ENCODE measurements around the gene SF3B4. TPM values are rescaled to one million over a fixed set of nuclear protein-coding genes. Genes with fewer than 3 reads are reported as not detected.

The SF3B4 gene
- total RNA-seq, 1 donor from 2014 or later: 54.2 TPM

DNA sequence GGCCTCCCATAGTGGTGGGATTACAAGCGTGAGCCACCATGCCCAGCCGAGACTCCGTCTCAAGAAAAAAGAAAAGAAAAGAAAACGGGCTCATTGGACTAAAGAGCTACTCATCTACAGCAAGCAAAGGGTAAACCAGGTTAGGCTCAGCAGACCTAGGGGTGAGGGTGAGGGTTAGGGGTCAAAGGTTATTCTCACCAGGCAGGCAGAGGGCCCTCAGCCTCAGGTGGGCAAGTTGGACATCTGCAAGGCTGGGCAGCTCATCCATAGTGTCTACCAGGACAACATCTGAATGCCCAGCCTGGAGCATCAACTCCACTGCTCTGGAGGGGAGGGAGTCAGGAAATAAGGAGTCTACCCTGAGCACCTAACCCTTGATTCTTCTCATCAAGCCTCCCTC, 5.6 kb upstream of the SF3B4 start:
- no peak for DNase-seq (ENCODE audit: low spot score)

- no peak for DNase-seq (ENCODE audit: low spot score)
Measured at GRCh38 chr1:149932474-149932873, 4.9 kb upstream of the SF3B4 start.

DNA sequence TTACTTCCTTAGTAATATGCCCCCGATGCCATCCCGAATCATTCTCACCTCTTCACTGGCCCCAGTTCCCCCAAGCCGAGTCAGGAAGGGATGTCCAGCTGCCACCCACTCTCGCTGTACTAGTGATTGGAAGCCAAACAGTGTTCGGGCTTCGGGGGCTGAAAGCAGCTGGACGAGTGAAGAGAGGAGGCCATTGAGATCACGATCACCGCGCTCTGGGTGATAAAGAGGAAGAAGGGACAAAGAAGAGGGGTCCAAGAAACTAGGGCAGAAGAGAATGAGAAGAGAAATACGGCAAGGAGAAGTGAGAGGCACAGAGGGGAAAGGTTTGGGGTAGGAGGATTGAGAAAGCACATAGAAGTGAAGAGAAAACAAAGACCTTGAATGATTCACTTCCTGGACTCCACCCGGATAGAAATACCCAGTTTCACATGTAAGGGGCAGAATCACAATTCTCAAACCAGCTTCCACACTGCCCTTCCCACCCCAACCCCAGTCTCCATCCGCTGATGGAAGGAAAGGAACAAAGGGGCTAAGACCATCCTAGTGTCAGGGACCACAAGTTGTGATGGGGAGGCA, 3.7 kb upstream of the SF3B4 start:
- no peak for DNase-seq (ENCODE audit: low spot score)

DNA sequence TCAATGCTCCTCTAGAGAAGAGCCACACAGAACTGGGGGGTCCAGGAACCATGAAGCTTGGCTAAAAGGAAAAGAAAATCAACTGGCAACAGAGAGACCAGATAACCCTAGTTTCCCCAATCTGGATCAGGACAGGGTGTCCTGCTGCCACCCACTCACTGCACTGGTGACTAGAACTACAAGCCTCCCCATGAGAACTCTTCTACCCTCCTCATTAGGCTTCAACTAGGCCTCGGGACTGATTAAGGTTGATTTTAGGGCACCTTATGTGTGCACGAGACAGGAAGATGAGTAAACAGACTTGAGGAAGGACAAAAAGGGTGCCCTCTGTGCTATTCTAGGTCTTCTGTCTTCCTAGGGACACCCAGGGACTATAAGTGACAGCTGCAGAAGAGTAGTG, 2.3 kb upstream of the SF3B4 start:
- no peak for DNase-seq (ENCODE audit: low spot score)

- DNase-seq (ENCODE audit: low spot score): no peak
Measured at GRCh38 chr1:149928401-149928724, 760 bp upstream of the SF3B4 start.

DNA sequence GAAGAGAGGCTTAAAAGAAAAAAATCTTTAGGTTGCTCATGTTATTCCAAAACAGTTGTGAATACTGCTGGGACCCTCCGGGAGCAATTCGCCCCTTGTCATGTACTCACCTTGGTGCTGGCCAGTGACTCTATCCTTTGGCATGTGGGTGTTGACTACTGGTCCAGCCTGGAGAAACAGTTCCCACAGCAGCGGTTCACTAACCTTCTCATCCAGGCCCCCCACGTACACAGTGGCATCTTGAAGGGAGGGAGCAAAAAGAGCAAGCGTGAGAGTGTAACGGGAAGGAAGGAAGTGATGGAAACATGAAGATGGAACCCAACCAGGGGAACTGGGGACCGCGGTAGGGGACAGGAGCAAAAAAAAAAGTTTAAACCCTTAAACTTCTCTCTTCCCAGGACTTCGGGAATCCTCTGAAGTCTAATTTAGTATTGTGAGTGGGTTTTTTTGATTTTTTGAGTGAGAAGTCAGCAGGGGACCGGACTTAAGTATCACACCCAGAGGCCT, 494 bp downstream of the SF3B4 start:
- DNase-seq (ENCODE audit: low spot score): no peak

- DNase-seq (ENCODE audit: low spot score): no peak
Measured at GRCh38 chr1:149926296-149926695, 1.3 kb downstream of the SF3B4 start.

DNA sequence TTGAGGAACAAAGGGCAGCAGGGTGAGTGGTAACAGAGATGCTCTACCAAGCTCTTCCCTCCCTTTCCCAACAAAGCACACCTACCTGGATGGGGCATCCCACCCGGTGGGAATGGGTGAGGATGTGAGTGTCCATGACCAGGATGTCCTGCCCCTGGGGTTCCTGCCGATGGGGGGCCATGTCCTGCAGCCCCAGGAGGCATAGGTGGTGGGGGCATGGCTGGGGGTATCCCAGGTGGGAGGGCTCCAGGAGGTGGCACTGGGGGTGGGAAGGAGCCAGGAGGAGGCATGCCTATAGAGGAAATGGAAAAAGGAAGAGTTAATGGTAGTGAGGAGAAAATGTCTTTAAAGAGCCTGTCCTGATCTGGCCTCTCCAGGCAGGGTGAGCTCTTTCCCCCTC, 1.9 kb downstream of the SF3B4 start:
- DNase-seq (ENCODE audit: low spot score): no peak

- DNase-seq (ENCODE audit: low spot score): no peak
Measured at GRCh38 chr1:149925345-149925744, 2.3 kb downstream of the SF3B4 start.

DNA sequence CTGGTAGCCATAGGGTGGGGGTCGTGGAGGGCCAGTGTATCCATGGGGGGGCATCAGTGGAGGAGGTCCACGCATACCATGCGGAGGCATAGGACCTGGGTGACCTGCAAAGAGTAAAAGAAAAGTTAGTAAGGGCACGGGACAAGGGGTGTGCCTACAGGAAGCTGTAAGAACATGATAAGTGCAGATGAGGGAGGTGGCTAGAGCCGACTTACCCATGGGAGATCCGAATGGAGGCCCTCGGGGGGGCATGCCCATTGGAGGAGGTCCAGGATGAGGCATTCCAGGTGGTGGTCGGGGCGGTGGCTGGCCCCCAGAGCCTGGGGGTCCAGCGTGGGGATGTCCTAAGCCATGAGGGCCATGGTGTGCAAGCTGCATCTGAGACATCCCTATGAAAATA, 4.0 kb downstream of the SF3B4 start:
- DNase-seq (ENCODE audit: low spot score): no peak

DNA sequence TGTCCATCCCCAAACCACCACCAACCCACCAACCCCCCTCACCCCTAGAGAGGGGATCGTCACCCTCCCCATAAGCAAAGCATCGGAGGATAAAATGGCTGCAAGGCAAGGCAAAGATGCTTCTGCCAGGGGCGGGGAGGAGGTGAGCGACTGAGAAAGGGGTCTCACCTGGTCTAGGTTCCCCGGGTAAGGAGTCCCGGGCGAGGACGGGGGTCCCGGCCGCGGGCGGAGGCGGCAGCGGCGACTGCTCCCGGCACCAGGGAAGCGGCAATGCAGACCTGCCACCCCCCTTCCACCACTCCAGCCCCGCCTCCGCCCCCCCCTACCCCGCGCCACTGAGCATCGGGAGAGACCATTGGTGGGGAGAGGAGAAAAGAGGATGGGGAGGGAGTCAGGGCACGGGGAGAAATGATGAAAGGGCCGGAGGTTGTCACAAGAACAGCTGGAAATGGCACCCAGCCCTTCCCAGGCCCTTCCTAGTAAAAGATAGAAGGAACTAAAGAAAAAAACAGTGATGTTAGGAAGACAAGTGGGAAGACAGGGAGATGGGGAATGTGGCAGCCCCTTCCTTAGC, 9.9 kb downstream of the SF3B4 start, which contains the start of gene SV2A:
Gene SV2A (minus strand): TSS at position 274 of the 574 bp plus-strand sequence. CDS start 4,004 bp downstream, outside the sequence.
- peak; percentile 56 for DNase-seq (ENCODE audit: low spot score)

GRCh38 chr1:149916898-149917252, 10.7 kb downstream of the SF3B4 start:
- no peak for DNase-seq (ENCODE audit: low spot score)

DNA sequence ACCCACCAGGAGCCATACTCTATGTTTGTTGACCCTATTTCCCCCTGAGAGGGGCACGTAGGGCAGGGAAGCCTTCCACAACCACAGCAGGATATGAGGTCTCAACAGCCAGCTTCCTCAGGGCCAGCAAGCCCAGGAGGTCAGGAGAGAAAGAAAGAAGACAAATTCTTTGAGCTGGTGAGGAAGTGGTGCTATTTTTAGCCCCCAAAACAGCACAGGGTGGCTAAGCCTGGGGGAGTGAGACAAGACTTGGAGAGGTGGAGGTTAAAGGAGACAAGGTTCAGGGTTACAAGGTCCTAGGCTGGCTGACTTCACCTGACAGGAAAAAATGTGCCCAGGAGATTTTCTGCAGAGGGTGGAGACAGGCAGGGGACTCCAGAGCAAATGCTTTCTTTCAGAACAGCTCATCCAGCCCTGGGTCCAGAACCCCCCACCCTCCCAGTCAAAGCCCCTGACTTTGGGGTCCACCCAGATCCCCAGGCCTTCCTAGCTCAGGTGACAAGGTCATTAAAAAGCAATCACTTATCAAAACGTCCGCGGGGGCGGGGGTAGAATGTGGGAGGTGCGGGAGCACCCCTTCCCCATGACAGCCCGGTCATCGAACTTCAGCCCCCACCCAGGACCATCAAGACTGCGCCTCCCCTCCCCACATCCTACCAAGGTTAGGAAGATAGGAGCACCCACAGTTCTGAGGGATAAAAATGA, 11.3 kb downstream of the SF3B4 start:
- DNase-seq (ENCODE audit: low spot score): no peak

- no peak for DNase-seq (ENCODE audit: low spot score)
Measured at GRCh38 chr1:149915429-149916192, 12.0 kb downstream of the SF3B4 start.

DNA sequence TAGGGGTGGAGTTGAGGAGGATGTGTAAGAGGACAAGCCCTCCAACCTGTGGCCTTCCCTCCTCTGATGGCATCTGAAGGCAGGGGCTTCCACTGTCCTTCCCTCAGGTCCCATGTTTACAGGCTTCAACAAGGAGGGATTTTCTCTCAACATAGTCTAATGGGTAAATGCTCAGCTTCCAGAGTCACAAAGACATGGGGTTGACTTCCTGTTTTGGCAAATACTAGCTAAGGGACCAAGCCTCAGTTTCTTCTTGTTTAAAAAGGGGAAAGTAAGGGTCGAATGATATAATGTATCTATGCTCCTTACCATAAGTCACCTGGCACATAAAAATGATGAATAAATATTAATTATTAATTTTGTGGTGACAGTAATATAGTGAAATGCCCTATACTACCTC, 13.1 kb downstream of the SF3B4 start:
- DNase-seq (ENCODE audit: low spot score): no peak

GRCh38 chr1:149906570-149907075, 21.0 kb downstream of the SF3B4 start:
- no peak for DNase-seq (ENCODE audit: low spot score)

- DNase-seq (ENCODE audit: low spot score): no peak
Measured at GRCh38 chr1:149903836-149904491, 23.6 kb downstream of the SF3B4 start.

DNA sequence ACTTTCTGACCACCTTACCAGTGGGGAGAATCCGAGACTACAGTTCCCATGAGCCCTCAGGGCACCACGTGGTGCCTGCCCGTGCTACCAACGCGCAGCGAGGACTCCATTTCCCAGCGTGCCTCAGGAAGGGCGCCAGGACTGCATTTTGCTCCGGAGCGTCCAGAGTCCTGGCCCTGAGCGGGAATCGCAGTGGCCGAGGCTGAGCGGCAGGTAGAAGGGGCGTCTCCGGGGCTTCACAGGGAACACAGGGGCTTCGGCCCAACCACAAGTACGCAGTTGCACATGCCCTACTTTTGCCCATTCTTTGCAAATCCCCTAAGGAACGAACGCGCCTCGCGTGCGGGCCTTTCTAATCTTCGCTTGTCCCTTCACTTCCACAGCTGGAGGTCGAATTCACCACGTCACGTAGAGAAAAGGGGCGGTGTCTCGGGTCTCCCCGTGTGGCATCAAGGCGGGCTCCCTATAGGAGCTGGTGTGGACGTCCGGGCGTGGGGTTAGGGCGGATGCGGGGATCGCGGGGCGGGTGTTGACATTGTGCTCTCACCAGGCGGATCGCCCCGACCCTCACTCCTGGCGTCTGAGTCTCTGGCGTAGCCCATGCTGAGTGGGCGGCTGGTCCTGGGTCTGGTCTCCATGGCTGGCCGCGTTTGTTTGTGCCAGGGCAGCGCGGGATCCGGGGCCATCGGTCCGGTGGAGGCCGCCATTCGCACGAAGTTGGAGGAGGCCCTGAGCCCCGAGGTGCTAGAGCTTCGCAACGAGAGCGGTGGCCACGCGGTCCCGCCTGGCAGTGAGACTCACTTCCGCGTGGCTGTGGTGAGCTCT, 27.9 kb downstream of the SF3B4 start, which contains the start of gene BOLA1:
Gene BOLA1 (plus strand): TSS at position 109 of the 825 bp plus-strand sequence. CDS start 492 bp downstream, at position 601.
- peak; percentile 93 for DNase-seq (ENCODE audit: low spot score)

DNA sequence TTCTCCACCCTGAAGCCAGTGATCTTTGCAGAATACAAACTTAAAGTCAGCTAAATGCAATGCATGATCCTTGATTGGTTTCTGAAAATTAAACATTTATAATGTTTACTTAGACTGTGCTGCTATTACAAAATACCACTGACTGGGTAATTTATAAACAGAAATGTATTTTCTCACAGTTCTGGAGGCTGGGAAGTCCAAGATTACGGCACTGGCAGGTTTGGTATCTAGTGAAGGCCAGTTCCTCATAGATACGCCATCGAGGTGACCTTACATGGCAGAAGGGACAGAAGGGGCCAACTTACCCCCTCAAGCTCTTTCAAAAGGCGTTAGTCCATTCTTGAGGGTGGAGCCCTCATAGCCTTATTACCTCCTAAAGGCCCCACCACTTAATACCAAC, 31.0 kb downstream of the SF3B4 start:
- no peak for DNase-seq (ENCODE audit: low spot score)

GRCh38 chr1:149888999-149889289, 38.7 kb downstream of the SF3B4 start:
- DNase-seq (ENCODE audit: low spot score): peak; percentile 42
